MM.1S (cell line): ENCODE data around the gene FBLL1.

ENCODE experiments used
- DNase-seq: peaks from one replicate; pipeline ENCODE4 v3.0.0-alpha.2; 2015
- H2AFZ ChIP-seq: fragments of 300-600 bp; sonication (generic); 2 replicates; pipeline ENCODE4 v1.6.0; 2016; ENCODE audit warnings: antibody characterized with exemption, low read length
- H3F3A ChIP-seq: fragments of 300-600 bp; sonication (generic); 2 replicates; pipeline ENCODE4 v1.6.1; 2016; ENCODE audit warnings: mild to moderate bottlenecking, antibody characterized with exemption, low read length, moderate library complexity, mixed read lengths; ENCODE audit not compliant: insufficient read depth
- H3K27ac ChIP-seq: fragments of 300-600 bp; sonication (generic); 2 replicates; pipeline ENCODE4 v1.5.1; 2016; ENCODE audit warnings: mild to moderate bottlenecking, low read length
- H3K27me3 ChIP-seq: fragments of 300-600 bp; sonication (generic); replicated peaks from 2 replicates; pipeline ENCODE4 v1.6.0; 2016; ENCODE audit warnings: low read length; ENCODE audit not compliant: insufficient read depth
- H3K36me3 ChIP-seq: fragments of 300-600 bp; sonication (generic); replicated peaks from 2 replicates; pipeline ENCODE4 v1.6.1; 2016; ENCODE audit warnings: mild to moderate bottlenecking, low read length, mixed read lengths; ENCODE audit not compliant: insufficient read depth
- H3K4me1 ChIP-seq: fragments of 300-600 bp; sonication (generic); 2 replicates; pipeline ENCODE4 v1.6.1; 2016; ENCODE audit warnings: low read length, mixed read lengths
- H3K4me2 ChIP-seq: fragments of 300-600 bp; sonication (generic); 2 replicates; pipeline ENCODE4 v1.6.0; 2016; ENCODE audit warnings: low read depth, low read length
- H3K4me3 ChIP-seq: fragments of 300-600 bp; sonication (generic); 2 replicates; pipeline ENCODE4 v1.5.1; 2016; ENCODE audit warnings: low read length, mixed read lengths
- H3K79me2 ChIP-seq: fragments of 300-600 bp; sonication (generic); 2 replicates; pipeline ENCODE4 v1.6.1; 2016; ENCODE audit warnings: mixed run types, low read length, mixed read lengths
- H3K9ac ChIP-seq: fragments of 300-600 bp; sonication (generic); 2 replicates; pipeline ENCODE4 v1.6.1; 2016; ENCODE audit warnings: low read length, mixed read lengths
- H3K9me2 ChIP-seq: fragments of 300-600 bp; sonication (generic); replicated peaks from 2 replicates; pipeline ENCODE4 v1.6.1; 2016; ENCODE audit warnings: mild to moderate bottlenecking, low read length, mixed read lengths; ENCODE audit not compliant: insufficient read depth
- H3K9me3 ChIP-seq: fragments of 300-600 bp; sonication (generic); replicated peaks from 2 replicates; pipeline ENCODE4 v1.6.1; 2016; ENCODE audit warnings: mild to moderate bottlenecking, low read length, mixed read lengths; ENCODE audit not compliant: insufficient read depth
- H4K20me1 ChIP-seq: fragments of 300-600 bp; sonication (generic); 2 replicates; pipeline ENCODE4 v1.6.1; 2016; ENCODE audit warnings: mild to moderate bottlenecking, low read length, moderate library complexity, mixed read lengths; ENCODE audit not compliant: insufficient read depth
- EZH2 ChIP-seq: fragments of 300-600 bp; sonication (generic); optimal IDR thresholded peaks from 2 replicates; pipeline ENCODE3; 2017; ENCODE audit warnings: low read depth, mild to moderate bottlenecking, antibody characterized with exemption, low read length, mixed read lengths
- EZH2phosphoT487 ChIP-seq: fragments of 300-600 bp; sonication (generic); IDR thresholded peaks from 2 replicates; pipeline ENCODE4 v1.6.1; 2018; ENCODE audit warnings: antibody characterized with exemption, low read length
- TF ChIP-seq, protein P1 (sequence below): fragments of 300-600 bp; sonication (generic); IDR thresholded peaks from 2 replicates; pipeline ENCODE4 v1.5.1; 2016; ENCODE audit warnings: antibody characterized with exemption, low read length, mixed read lengths

Gene FBLL1

DNA sequence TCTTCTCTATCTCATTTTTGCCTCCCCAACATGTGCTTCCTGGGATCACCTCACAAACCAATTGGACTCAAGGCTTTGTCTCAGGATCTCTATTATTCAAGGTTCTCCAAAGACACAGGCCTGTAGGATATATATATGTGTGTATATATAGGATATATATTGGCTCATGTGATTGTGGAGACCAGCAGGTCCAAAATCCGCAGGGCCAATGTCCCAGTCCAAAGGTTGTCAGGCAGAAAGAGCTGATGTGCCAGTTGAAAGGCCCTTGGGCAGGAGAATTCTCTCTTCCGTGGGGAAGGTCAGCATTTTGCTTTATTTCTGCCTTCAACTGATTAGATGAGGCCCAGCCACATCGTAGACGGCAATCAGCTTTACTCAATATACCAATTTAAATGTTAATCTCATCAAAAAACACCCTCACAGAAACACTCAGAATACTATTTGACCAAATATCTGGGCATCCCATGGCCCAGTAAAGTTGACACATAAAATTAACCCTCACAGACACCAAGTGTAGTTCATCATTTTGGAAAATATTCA, 1.3 kb upstream of the FBLL1 start:
- H2AFZ ChIP-seq = no peak overlapping the region
- H3K9me2 ChIP-seq = no peaks in the 10 kb centered on the region
- H4K20me1 ChIP-seq = no peaks in the 10 kb centered on the region
- H3K9ac ChIP-seq = no peak overlapping the region
- no peaks in the 10 kb centered on the region for H3K9me3 ChIP-seq
- no peak overlapping the region for H3K4me2 ChIP-seq
- no peak overlapping the region for H3K4me3 ChIP-seq
- no peaks in the 10 kb centered on the region for H3K4me1 ChIP-seq
- no peaks in the 10 kb centered on the region for H3K27me3 ChIP-seq
- H3K27ac ChIP-seq = no peak overlapping the region
- H3K36me3 ChIP-seq = no peaks in the 10 kb centered on the region
- no peaks in the 10 kb centered on the region for H3F3A ChIP-seq
- DNase-seq = no peak
- TF ChIP-seq EZH2 (no peak), EZH2phosphoT487 (no peak)
- TF ChIP-seq, protein P1, sequence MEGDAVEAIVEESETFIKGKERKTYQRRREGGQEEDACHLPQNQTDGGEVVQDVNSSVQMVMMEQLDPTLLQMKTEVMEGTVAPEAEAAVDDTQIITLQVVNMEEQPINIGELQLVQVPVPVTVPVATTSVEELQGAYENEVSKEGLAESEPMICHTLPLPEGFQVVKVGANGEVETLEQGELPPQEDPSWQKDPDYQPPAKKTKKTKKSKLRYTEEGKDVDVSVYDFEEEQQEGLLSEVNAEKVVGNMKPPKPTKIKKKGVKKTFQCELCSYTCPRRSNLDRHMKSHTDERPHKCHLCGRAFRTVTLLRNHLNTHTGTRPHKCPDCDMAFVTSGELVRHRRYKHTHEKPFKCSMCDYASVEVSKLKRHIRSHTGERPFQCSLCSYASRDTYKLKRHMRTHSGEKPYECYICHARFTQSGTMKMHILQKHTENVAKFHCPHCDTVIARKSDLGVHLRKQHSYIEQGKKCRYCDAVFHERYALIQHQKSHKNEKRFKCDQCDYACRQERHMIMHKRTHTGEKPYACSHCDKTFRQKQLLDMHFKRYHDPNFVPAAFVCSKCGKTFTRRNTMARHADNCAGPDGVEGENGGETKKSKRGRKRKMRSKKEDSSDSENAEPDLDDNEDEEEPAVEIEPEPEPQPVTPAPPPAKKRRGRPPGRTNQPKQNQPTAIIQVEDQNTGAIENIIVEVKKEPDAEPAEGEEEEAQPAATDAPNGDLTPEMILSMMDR = no peak
- H3K79me2 ChIP-seq = no peaks in the 10 kb centered on the region

DNA sequence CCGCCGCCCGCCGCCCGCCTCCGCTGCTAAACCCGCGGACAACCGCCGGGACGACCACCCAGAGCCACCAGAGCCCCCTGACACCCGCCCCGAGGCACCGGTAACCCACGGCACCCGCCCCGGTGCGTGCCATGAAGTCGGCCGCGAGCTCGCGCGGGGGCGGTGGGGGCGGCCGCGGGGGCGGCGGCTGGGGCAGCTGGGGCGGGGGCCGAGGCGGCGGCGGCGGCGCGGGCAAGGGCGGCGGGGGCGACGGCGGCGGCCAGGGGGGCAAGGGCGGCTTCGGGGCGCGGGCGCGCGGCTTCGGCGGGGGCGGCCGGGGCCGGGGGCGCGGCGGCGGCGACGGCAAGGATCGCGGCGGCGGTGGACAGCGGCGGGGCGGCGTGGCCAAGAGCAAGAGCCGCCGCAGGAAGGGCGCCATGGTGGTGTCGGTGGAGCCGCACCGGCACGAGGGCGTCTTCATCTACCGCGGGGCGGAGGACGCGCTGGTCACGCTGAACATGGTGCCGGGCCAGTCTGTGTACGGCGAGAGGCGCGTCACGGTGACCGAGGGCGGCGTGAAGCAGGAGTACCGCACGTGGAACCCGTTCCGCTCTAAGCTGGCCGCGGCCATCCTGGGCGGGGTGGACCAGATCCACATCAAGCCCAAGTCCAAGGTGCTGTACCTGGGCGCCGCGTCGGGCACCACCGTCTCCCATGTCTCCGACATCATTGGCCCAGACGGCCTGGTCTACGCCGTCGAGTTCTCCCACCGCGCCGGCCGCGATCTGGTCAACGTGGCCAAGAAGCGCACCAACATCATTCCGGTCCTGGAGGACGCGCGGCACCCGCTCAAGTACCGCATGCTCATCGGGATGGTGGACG, 499 bp downstream of the FBLL1 start:
- Histone ChIP-seq H2AFZ (no peak overlapping the region), H3K79me2 (no peaks in the 10 kb centered on the region), H3K9me2 (no peaks in the 10 kb centered on the region), H4K20me1 (no peaks in the 10 kb centered on the region), H3K36me3 (no peaks in the 10 kb centered on the region), H3K4me2 (no peak overlapping the region), H3K27ac (no peak overlapping the region), H3K27me3 (no peaks in the 10 kb centered on the region), H3K4me3 (no peak overlapping the region), H3F3A (no peaks in the 10 kb centered on the region), H3K4me1 (no peaks in the 10 kb centered on the region), H3K9ac (no peak overlapping the region), H3K9me3 (no peaks in the 10 kb centered on the region)
- DNase-seq = no peak
- TF ChIP-seq EZH2phosphoT487 (no peak), EZH2 (no peak)
- TF ChIP-seq, protein P1 = no peak

DNA sequence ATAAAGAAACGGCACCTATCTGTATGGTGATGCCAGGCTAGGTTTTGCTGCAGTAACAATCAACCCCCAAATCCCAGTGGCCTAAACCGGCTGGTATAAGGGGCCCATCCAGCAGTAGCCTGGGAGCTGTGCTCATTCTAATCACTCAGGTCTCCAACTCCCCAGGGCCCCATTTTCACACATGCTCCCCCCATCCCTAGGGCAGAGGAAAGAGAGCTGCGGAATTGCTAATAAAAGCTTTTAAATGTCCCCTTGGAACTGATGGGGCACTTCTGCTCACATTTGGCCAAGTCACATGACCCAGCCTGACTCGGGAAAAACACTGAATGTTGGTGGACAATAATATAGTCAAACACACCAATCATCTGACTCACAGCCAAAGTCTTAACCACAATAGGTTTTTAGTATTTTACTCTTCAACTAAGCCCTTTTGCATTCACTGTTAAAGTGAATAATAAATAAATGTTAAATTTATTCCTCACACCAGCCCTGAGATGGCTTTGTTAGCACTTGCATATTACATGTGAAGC, 1.6 kb downstream of the FBLL1 start:
- no peak overlapping the region for H3K27ac ChIP-seq
- no peaks in the 10 kb centered on the region for H4K20me1 ChIP-seq
- H3K27me3 ChIP-seq = no peaks in the 10 kb centered on the region
- no peaks in the 10 kb centered on the region for H3K36me3 ChIP-seq
- H2AFZ ChIP-seq = no peak overlapping the region
- H3F3A ChIP-seq = no peaks in the 10 kb centered on the region
- no peak overlapping the region for H3K9ac ChIP-seq
- no peaks in the 10 kb centered on the region for H3K4me1 ChIP-seq
- H3K9me3 ChIP-seq = no peaks in the 10 kb centered on the region
- no peak for DNase-seq
- H3K9me2 ChIP-seq = no peaks in the 10 kb centered on the region
- H3K79me2 ChIP-seq = no peaks in the 10 kb centered on the region
- TF ChIP-seq EZH2phosphoT487 (no peak), EZH2 (no peak)
- TF ChIP-seq, protein P1 = no peak
- no peak overlapping the region for H3K4me3 ChIP-seq
- H3K4me2 ChIP-seq = no peak overlapping the region
